GM06990 (cell line): Measurements from ENCODE around the gene RBMS1.

Experiments used
- DNase-seq: peaks from one replicate; pipeline ENCODE4 v3.0.0-alpha.2; 2011; ENCODE audit not compliant: insufficient read length; ENCODE audit errors: extremely low read depth
- H3K27me3 ChIP-seq: replicated peaks from 2 replicates; pipeline ENCODE4 v1.6.0; 2011; ENCODE audit warnings: low read length; ENCODE audit not compliant: control insufficient read depth, insufficient read depth
- H3K36me3 ChIP-seq: 2 replicates; pipeline ENCODE4 v1.5.1; 2011; ENCODE audit warnings: low read length; ENCODE audit not compliant: control insufficient read depth, insufficient read depth
- H3K4me3 ChIP-seq: replicated peaks from 2 replicates; pipeline ENCODE4 v1.5.1; 2011; ENCODE audit warnings: low read depth, mild to moderate bottlenecking, control low read depth, low read length
- CTCF ChIP-seq: IDR thresholded peaks from 2 replicates; pipeline ENCODE4 v1.5.1; 2011; ENCODE audit warnings: low read length, control low read depth, mild to moderate bottlenecking, inconsistent platforms; ENCODE audit not compliant: insufficient read depth, poor library complexity, severe bottlenecking

RBMS1 gene

GRCh38 chr2:160339726-160340125, 153.9 kb downstream of the RBMS1 start:
- no peak overlapping the region for H3K4me3 ChIP-seq
- DNase-seq: no peak
- TF ChIP-seq CTCF: no peak
- H3K36me3 ChIP-seq: no peaks in the 10 kb centered on the region
- no peaks in the 10 kb centered on the region; the same call in 1 of the 2 replicates for H3K27me3 ChIP-seq

- H3K4me3 ChIP-seq: no peak overlapping the region
- no peaks in the 10 kb centered on the region; the same call in 1 of the 2 replicates for H3K27me3 ChIP-seq
- no peak for TF ChIP-seq CTCF
- no peak for DNase-seq
- H3K36me3 ChIP-seq: no peaks in the 10 kb centered on the region
Observed at GRCh38 chr2:160338901-160339685, 154.5 kb downstream of the RBMS1 start.

GRCh38 chr2:160337728-160338127, 155.9 kb downstream of the RBMS1 start:
- DNase-seq: no peak
- no peak for TF ChIP-seq CTCF
- no peaks in the 10 kb centered on the region for H3K36me3 ChIP-seq
- no peaks in the 10 kb centered on the region; the same call in 1 of the 2 replicates for H3K27me3 ChIP-seq
- H3K4me3 ChIP-seq: no peak overlapping the region

- TF ChIP-seq CTCF: no peak
- Histone ChIP-seq H3K36me3 (no peaks in the 10 kb centered on the region), H3K4me3 (no peak overlapping the region), H3K27me3 (no peaks in the 10 kb centered on the region; the same call in 1 of the 2 replicates)
- DNase-seq: no peak
Observed at GRCh38 chr2:160336635-160337034, 157.0 kb downstream of the RBMS1 start.

GRCh38 chr2:160336105-160336504, 157.5 kb downstream of the RBMS1 start:
- DNase-seq: no peak
- Histone ChIP-seq H3K27me3 (no peaks in the 10 kb centered on the region; the same call in 1 of the 2 replicates), H3K4me3 (no peak overlapping the region), H3K36me3 (no peaks in the 10 kb centered on the region)
- TF ChIP-seq CTCF: no peak
